Immature natural killer cell (primary cell): ENCODE measurements around the gene ACTR3C. TPM values are rescaled to one million over a fixed set of nuclear protein-coding genes. Genes with fewer than 3 reads are reported as not detected.
"Not testable (repeated sequence)": the region's sequence is repeated elsewhere in the genome, so short reads cannot be mapped to it uniquely, and the experiment has no call there.

ENCODE experiments used
- DNase-seq, 3 donors: peaks; one replicate each; pipeline ENCODE4 v3.0.0; 2022; ENCODE audit warnings: mixed read lengths in 1 of 3
- H3K27ac Mint-ChIP-seq, 6 donors: one replicate each; pipeline ENCODE4 v1.8.0; 2020; ENCODE audit warnings: mixed read lengths in 6 of 6, mild to moderate bottlenecking in 5 of 6, inconsistent platforms in 4 of 6, moderate library complexity in 3 of 6
- H3K27me3 Mint-ChIP-seq, 3 donors: one replicate each; pipeline ENCODE4 v1.8.0; 2020 to 2021; ENCODE audit warnings: low read depth in 3 of 3, mild to moderate bottlenecking in 3 of 3, mixed read lengths in 3 of 3, moderate library complexity in 3 of 3, inconsistent platforms in 1 of 3
- H3K36me3 Mint-ChIP-seq, 3 donors: one replicate each; pipeline ENCODE4 v1.8.0; 2020; ENCODE audit warnings: mixed read lengths in 3 of 3, inconsistent platforms in 2 of 3, mild to moderate bottlenecking in 2 of 3
- H3K4me1 Mint-ChIP-seq, 2 donors: one replicate each; pipeline ENCODE4 v1.8.0; 2020; ENCODE audit warnings: inconsistent platforms in 2 of 2, mild to moderate bottlenecking in 2 of 2, mixed read lengths in 2 of 2, moderate library complexity in 1 of 2
- H3K4me3 Mint-ChIP-seq, 5 donors: one replicate each; pipeline ENCODE4 v1.8.0; 2020; ENCODE audit warnings: mild to moderate bottlenecking in 5 of 5, mixed read lengths in 5 of 5, inconsistent platforms in 3 of 5, moderate library complexity in 3 of 5
- H3K9me3 Mint-ChIP-seq, 6 donors: one replicate each; pipeline ENCODE4 v1.8.0; 2020; ENCODE audit warnings: mild to moderate bottlenecking in 6 of 6, mixed read lengths in 6 of 6, inconsistent platforms in 4 of 6, moderate library complexity in 3 of 6
- polyA plus RNA-seq, 3 donors: library from polyadenylated mRNA; unstranded; fragments of 300-500 nt; fragmentation: Illumina TruSeq; gene quantifications; one replicate each; pipeline ENCODE4 v1.2.3, GENCODE V29; 2021

Gene ACTR3C
- polyA plus RNA-seq, 3 donors from 2014 or later: 3.6 to 8.8 (median 6.5) TPM

- Mint-ChIP-seq H3K4me3 (no peak overlapping the region), H3K27me3 (peaks cover 0 to 2% (median 2%) of the 10 kb centered on the region in 3 donors), H3K27ac (peak overlapping the region in 3 of 6 donors; percentile 14 to 62 (median 56))
Measured at GRCh38 chr7:150325901-150326300, 2.6 kb upstream of the ACTR3C start.

GRCh38 chr7:150325110-150325611 lies 1.8 kb upstream of the ACTR3C start:
- Mint-ChIP-seq H3K9me3 (no peaks in the 10 kb centered on the region), H3K27ac (peak overlapping the region in 5 of 6 donors; percentile 76 to 98 (median 98)), H3K27me3 (peaks cover 0 to 2% (median 2%) of the 10 kb centered on the region in 3 donors), H3K36me3 (peaks cover 16 to 24% (median 21%) of the 10 kb centered on the region in 3 donors), H3K4me3 (peak overlapping the region in 4 of 5 donors; percentile 96 to 99 (median 98)), H3K4me1 (peaks cover 31 to 34% of the 10 kb centered on the region in 2 donors)
- DNase-seq: no peak

More at GRCh38 chr7:150325901-150326300, 2.6 kb upstream of the ACTR3C start:
- peaks cover 16 to 24% (median 21%) of the 10 kb centered on the region in 3 donors for H3K36me3 Mint-ChIP-seq
- peaks cover 31 to 34% of the 10 kb centered on the region in 2 donors for H3K4me1 Mint-ChIP-seq
- DNase-seq: no peak
- H3K9me3 Mint-ChIP-seq: no peaks in the 10 kb centered on the region

GRCh38 chr7:150324373-150324961 lies 1.1 kb upstream of the ACTR3C start:
- Mint-ChIP-seq H3K27me3 (peaks cover 0 to 2% (median 2%) of the 10 kb centered on the region in 3 donors), H3K36me3 (peaks cover 16 to 25% (median 24%) of the 10 kb centered on the region in 3 donors), H3K4me1 (peaks cover 31 to 34% of the 10 kb centered on the region in 2 donors), H3K27ac (peak overlapping the region; percentile 85 to 98 (median 98)), H3K4me3 (peak overlapping the region; percentile 96 to 99 (median 97)), H3K9me3 (no peaks in the 10 kb centered on the region)
- DNase-seq: no peak

GRCh38 chr7:150323682-150324372 lies 482 bp upstream of the ACTR3C start:
- DNase-seq: no peak
- Mint-ChIP-seq H3K36me3 (peaks cover 12 to 20% (median 19%) of the 10 kb centered on the region in 3 donors), H3K4me1 (peaks cover 31 to 34% of the 10 kb centered on the region in 2 donors), H3K27me3 (peaks cover 0 to 2% (median 2%) of the 10 kb centered on the region in 3 donors), H3K27ac (peak overlapping the region; percentile 85 to 98 (median 98)), H3K9me3 (no peaks in the 10 kb centered on the region), H3K4me3 (peak overlapping the region; percentile 96 to 99 (median 97))

GRCh38 chr7:150322114-150322832 lies 1.1 kb downstream of the ACTR3C start:
- peak overlapping the region; percentile 93 to 98 (median 96) for H3K4me3 Mint-ChIP-seq

GRCh38 chr7:150321788-150322113 lies 1.6 kb downstream of the ACTR3C start:
- H3K4me1 Mint-ChIP-seq: peaks cover 31 to 34% of the 10 kb centered on the region in 2 donors
- H3K27ac Mint-ChIP-seq: peak overlapping the region in 5 of 6 donors; percentile 93 to 95 (median 93)
- H3K9me3 Mint-ChIP-seq: no peaks in the 10 kb centered on the region
- H3K27me3 Mint-ChIP-seq: peaks cover 2% of the 10 kb centered on the region in 3 donors
- peak overlapping the region; percentile 93 to 98 (median 96) for H3K4me3 Mint-ChIP-seq
- peaks cover 4 to 19% (median 11%) of the 10 kb centered on the region in 3 donors for H3K36me3 Mint-ChIP-seq
- no peak for DNase-seq

More at GRCh38 chr7:150322114-150322832, 1.1 kb downstream of the ACTR3C start:
- Mint-ChIP-seq H3K27ac (peak overlapping the region; percentile 91 to 95 (median 93)), H3K9me3 (no peaks in the 10 kb centered on the region), H3K4me1 (peaks cover 31 to 34% of the 10 kb centered on the region in 2 donors), H3K36me3 (peaks cover 10 to 18% (median 16%) of the 10 kb centered on the region in 3 donors), H3K27me3 (peaks cover 2% of the 10 kb centered on the region in 3 donors)
- DNase-seq: peak; percentile 22 to 47 (median 24)

GRCh38 chr7:150317748-150318444 lies 5.4 kb downstream of the ACTR3C start:
- no peak overlapping the region for H3K27ac Mint-ChIP-seq
- H3K4me1 Mint-ChIP-seq: peaks cover 12 to 13% of the 10 kb centered on the region in 2 donors
- H3K27me3 Mint-ChIP-seq: peaks cover 0 to 2% (median 0%) of the 10 kb centered on the region in 3 donors
- H3K4me3 Mint-ChIP-seq: no peak overlapping the region
- H3K9me3 Mint-ChIP-seq: no peaks in the 10 kb centered on the region
- DNase-seq: no peak
- H3K36me3 Mint-ChIP-seq: peaks cover 0 to 21% (median 11%) of the 10 kb centered on the region in 3 donors

GRCh38 chr7:150316987-150317386 lies 6.4 kb downstream of the ACTR3C start:
- not testable (repeated sequence) for H3K9me3 Mint-ChIP-seq, H3K4me1 Mint-ChIP-seq, H3K27me3 Mint-ChIP-seq, H3K4me3 Mint-ChIP-seq, DNase-seq, H3K27ac Mint-ChIP-seq
- H3K36me3 Mint-ChIP-seq: peaks cover 0 to 18% (median 11%) of the 10 kb centered on the region in 3 donors

- H3K27ac Mint-ChIP-seq: no peak overlapping the region
- peaks cover 0 to 2% (median 0%) of the 10 kb centered on the region in 3 donors for H3K27me3 Mint-ChIP-seq
- no peak for DNase-seq
- no peaks in the 10 kb centered on the region for H3K4me1 Mint-ChIP-seq
- H3K36me3 Mint-ChIP-seq: peaks cover 0 to 18% (median 7%) of the 10 kb centered on the region in 3 donors
- no peaks in the 10 kb centered on the region for H3K9me3 Mint-ChIP-seq
- no peak overlapping the region for H3K4me3 Mint-ChIP-seq
Measured at GRCh38 chr7:150314639-150315239, 8.6 kb downstream of the ACTR3C start.

- Mint-ChIP-seq H3K27me3 (peaks cover 0 to 4% (median 2%) of the 10 kb centered on the region in 3 donors), H3K36me3 (peaks cover 0 to 18% (median 7%) of the 10 kb centered on the region in 3 donors), H3K27ac (no peak overlapping the region), H3K9me3 (no peaks in the 10 kb centered on the region), H3K4me3 (no peak overlapping the region), H3K4me1 (no peaks in the 10 kb centered on the region)
- no peak for DNase-seq
Measured at GRCh38 chr7:150313870-150314269, 9.5 kb downstream of the ACTR3C start.

GRCh38 chr7:150313367-150313809 lies 10.0 kb downstream of the ACTR3C start:
- H3K9me3 Mint-ChIP-seq: no peaks in the 10 kb centered on the region
- peaks cover 0 to 5% (median 2%) of the 10 kb centered on the region in 3 donors for H3K27me3 Mint-ChIP-seq
- no peak overlapping the region for H3K27ac Mint-ChIP-seq
- H3K4me1 Mint-ChIP-seq: no peaks in the 10 kb centered on the region
- no peak for DNase-seq
- peaks cover 0 to 18% (median 7%) of the 10 kb centered on the region in 3 donors for H3K36me3 Mint-ChIP-seq
- H3K4me3 Mint-ChIP-seq: no peak overlapping the region

- peaks cover 0 to 13% (median 5%) of the 10 kb centered on the region in 3 donors for H3K36me3 Mint-ChIP-seq
- H3K27ac Mint-ChIP-seq: not testable (repeated sequence)
Measured at GRCh38 chr7:150312649-150313366, 10.5 kb downstream of the ACTR3C start.

More at GRCh38 chr7:150312649-150313366, 10.5 kb downstream of the ACTR3C start:
- H3K9me3 Mint-ChIP-seq, DNase-seq, H3K4me1 Mint-ChIP-seq, H3K4me3 Mint-ChIP-seq, H3K27me3 Mint-ChIP-seq: not testable (repeated sequence)
